Measurements from ENCODE around the gene SH3GL1.
"Not testable (repeated sequence)": the region's sequence is repeated elsewhere in the genome, so short reads cannot be mapped to it uniquely, and the experiment has no call there.

The SH3GL1 gene

DNA sequence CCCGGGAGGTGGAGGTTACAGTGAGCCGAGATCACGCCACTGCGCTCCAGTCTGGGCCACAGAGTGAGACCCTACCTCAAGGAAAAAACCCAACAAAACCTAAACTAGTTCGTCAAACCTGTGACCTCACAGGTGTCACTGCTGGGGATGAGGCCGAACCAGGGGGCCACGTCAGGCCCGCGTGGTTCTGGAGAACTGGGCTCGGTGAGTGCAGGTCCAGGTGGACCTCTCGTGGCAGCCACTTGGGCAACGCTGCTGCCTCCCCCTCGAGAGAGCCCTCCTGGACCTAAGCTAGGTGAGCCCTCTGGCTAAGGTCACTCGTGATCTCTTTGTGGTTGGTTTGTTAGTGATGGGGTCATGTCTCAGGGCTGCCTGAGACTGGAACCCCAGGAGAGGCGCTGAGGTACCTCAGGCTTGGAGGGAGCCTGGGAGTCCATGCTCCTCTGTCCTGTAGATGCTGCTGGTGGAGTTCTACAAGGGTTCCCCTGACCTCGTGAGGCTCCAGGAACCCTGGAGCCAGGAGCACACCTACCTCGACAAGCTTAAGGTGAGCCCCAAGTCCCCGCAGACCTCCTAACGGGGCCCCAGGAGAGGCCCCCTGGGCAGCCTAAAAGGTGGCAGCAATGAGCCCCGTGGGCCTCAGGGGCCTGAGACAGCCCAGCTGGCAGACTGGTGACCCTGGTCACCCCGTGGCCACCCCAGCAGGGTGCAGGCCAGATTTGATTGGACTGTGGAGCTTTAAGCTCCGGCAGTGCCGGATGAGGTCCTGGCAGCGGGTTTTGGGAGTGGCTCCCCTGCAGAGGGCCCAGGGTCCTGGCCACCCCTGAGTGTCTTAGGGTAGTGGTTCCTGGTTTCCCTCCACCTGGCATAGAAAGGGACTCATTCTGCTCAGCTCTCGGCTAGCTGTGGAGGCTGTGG is 41.4 kb downstream of the SH3GL1 start:
- peaks cover 53% of the 10 kb centered on the region for H3K36me3 ChIP-seq (ENCODE audit: insufficient read depth, low read length)
- H3K9ac ChIP-seq (ENCODE audit: low read depth, low read length) = no peak overlapping the region

DNA sequence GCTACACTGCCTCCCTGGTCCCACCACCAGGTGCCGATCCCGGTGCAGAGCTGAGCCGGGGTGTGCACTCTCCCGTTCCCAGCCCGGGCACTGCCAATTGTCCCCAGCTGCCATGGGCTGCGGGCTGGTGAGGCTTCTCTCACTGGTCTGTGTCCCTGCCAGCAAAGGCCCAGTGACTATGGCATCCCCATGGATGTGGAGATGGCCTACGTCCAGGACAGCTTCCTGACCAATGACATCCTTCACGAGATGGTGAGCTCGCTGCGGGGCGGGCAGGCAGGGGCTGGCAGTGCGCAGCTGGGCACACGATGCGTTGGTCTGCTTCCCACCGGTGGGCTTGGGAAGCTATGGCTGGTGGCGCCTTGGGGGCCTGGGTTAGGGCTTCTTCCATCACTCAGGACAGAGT is 42.4 kb downstream of the SH3GL1 start:
- peaks cover 51% of the 10 kb centered on the region for H3K36me3 ChIP-seq (ENCODE audit: insufficient read depth, low read length)
- H3K4me1 ChIP-seq (ENCODE audit: insufficient read depth, low read length) = no peaks in the 10 kb centered on the region
- WGBS = 94% methylated on average over 16 of the region's 16 CpGs
- no peak overlapping the region for H3K4me3 ChIP-seq (ENCODE audit: low read length)
- H3K9me3 ChIP-seq (ENCODE audit: insufficient read depth, low read depth, low read length) = no peaks in the 10 kb centered on the region
- no peak overlapping the region for H3K9ac ChIP-seq (ENCODE audit: low read depth, low read length)
- no peak overlapping the region for H3K27ac ChIP-seq (ENCODE audit: low read depth, low read length)
- H3K27me3 ChIP-seq (ENCODE audit: insufficient read depth, low read length) = no peaks in the 10 kb centered on the region

More for the DNA sequence above, 41.4 kb downstream of the SH3GL1 start:
- 94% methylated on average over 25 of the region's 25 CpGs for WGBS
- H3K9me3 ChIP-seq (ENCODE audit: insufficient read depth, low read depth, low read length) = no peaks in the 10 kb centered on the region
- no peaks in the 10 kb centered on the region for H3K4me1 ChIP-seq (ENCODE audit: insufficient read depth, low read length)
- H3K4me3 ChIP-seq (ENCODE audit: low read length) = no peak overlapping the region
- H3K27ac ChIP-seq (ENCODE audit: low read depth, low read length) = no peak overlapping the region
- H3K27me3 ChIP-seq (ENCODE audit: insufficient read depth, low read length) = no peaks in the 10 kb centered on the region

DNA sequence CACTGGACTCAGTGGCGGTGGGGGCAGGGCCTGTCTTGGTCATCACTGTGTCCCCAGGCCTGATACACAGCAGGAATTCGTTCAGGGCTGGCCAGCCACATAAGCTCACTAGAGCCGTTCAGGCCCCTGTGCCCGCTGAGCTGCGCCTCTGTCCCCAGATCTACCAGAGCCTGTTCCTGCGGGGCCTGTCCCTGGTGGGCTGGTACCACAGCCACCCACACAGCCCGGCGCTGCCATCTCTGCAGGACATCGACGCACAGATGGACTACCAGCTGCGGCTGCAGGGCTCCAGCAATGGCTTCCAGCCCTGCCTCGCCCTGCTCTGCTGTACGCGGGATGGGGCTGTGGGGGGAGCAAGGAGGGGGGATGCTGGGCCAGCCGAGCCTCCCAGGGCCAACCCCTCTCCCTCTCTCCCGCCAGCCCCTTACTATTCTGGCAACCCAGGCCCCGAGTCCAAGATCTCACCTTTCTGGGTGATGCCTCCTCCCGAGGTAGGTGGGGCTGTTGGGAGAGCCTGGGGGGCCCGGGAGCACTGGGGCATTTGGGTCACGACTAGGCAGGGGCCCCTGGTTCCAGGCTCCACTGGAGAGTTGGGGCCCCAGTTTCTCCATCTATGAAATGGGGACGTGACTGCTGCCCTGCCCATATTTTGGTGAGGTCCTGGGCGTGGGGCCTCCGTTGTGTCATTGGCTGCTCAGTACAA is 43.1 kb downstream of the SH3GL1 start:
- no peak overlapping the region for H3K4me3 ChIP-seq (ENCODE audit: low read length)
- no peaks in the 10 kb centered on the region for H3K9me3 ChIP-seq (ENCODE audit: insufficient read depth, low read depth, low read length)
- H3K27ac ChIP-seq (ENCODE audit: low read depth, low read length) = no peak overlapping the region
- 95% methylated on average over 23 of the region's 23 CpGs for WGBS
- H3K36me3 ChIP-seq (ENCODE audit: insufficient read depth, low read length) = peaks cover 49% of the 10 kb centered on the region
- no peaks in the 10 kb centered on the region for H3K4me1 ChIP-seq (ENCODE audit: insufficient read depth, low read length)
- H3K27me3 ChIP-seq (ENCODE audit: insufficient read depth, low read length) = no peaks in the 10 kb centered on the region
- no peak overlapping the region for H3K9ac ChIP-seq (ENCODE audit: low read depth, low read length)

DNA sequence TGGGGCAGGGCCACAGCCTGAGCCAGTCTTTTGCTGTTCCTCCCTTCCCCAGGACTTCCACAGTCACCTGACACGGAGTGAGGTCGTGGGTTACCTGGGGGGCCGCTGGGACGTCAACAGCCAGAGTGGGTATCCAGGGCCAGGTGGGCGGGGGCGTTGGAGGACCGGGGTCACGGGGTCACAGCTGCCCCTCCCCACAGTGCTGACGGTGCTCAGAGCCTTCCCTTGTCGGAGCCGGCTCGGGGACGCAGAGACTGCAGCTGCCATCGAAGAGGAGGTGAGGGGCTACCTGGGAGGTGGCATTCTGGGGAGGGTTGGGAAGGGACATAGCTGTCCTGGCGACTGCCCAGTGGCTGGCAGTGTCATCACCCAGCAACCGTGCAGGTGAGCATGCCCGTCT is 45.5 kb downstream of the SH3GL1 start:
- Histone ChIP-seq H3K4me1 (ENCODE audit: insufficient read depth, low read length) (no peaks in the 10 kb centered on the region), H3K4me3 (ENCODE audit: low read length) (no peak overlapping the region), H3K9me3 (ENCODE audit: insufficient read depth, low read depth, low read length) (no peaks in the 10 kb centered on the region), H3K27ac (ENCODE audit: low read depth, low read length) (no peak overlapping the region), H3K9ac (ENCODE audit: low read depth, low read length) (no peak overlapping the region), H3K36me3 (ENCODE audit: insufficient read depth, low read length) (peaks cover 44% of the 10 kb centered on the region), H3K27me3 (ENCODE audit: insufficient read depth, low read length) (no peaks in the 10 kb centered on the region)
- WGBS = 93% methylated on average over 17 of the region's 17 CpGs

DNA sequence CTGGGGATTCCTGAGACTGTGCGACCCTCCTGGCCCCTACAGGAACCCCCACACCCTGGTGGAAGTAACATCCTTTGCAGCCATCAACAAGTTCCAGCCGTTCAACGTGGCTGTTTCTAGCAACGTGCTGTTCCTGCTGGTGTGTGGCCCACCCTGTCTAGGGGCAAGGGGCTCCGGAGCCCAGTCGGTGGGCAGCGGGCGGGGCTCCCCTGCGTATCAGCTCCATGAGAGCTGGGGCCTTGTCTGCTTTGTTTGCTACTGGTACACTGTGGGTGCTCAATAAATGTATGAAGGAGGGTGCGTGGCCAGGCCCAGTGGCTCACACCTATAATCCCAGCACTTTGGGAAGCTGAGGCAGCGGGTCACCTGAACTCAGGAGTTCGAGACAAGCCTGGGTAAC is 46.1 kb downstream of the SH3GL1 start:
- no peak overlapping the region for H3K4me3 ChIP-seq (ENCODE audit: low read length)
- no peaks in the 10 kb centered on the region for H3K9me3 ChIP-seq (ENCODE audit: insufficient read depth, low read depth, low read length)
- 94% methylated on average over 12 of the region's 12 CpGs for WGBS
- no peak overlapping the region for H3K9ac ChIP-seq (ENCODE audit: low read depth, low read length)
- H3K36me3 ChIP-seq (ENCODE audit: insufficient read depth, low read length) = peaks cover 42% of the 10 kb centered on the region
- H3K4me1 ChIP-seq (ENCODE audit: insufficient read depth, low read length) = no peaks in the 10 kb centered on the region
- H3K27ac ChIP-seq (ENCODE audit: low read depth, low read length) = no peak overlapping the region
- no peaks in the 10 kb centered on the region for H3K27me3 ChIP-seq (ENCODE audit: insufficient read depth, low read length)

DNA sequence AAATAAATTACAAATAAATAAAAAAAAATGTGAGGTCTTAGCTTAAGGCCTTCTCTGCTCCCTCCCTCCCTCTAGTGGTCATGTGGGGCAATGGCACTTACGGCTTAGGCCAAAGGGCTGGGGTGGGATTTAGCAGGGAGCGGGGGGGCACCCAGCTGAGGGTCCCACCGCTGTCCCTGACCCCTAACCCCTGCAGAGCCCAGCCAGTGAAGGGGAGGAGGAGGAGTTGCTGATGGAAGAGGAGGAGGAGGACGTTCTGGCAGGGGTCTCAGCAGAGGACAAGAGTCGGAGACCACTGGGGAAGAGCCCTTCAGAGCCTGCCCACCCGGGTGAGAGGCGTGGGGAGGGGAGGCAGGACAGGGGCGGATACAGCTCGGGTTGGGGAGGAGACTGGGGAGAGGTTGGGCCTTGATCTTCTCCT is 47.6 kb downstream of the SH3GL1 start:
- no peak overlapping the region for H3K9ac ChIP-seq (ENCODE audit: low read depth, low read length)
- H3K4me1 ChIP-seq (ENCODE audit: insufficient read depth, low read length) = no peaks in the 10 kb centered on the region
- 63% methylated on average over 8 of the region's 9 CpGs for WGBS

DNA sequence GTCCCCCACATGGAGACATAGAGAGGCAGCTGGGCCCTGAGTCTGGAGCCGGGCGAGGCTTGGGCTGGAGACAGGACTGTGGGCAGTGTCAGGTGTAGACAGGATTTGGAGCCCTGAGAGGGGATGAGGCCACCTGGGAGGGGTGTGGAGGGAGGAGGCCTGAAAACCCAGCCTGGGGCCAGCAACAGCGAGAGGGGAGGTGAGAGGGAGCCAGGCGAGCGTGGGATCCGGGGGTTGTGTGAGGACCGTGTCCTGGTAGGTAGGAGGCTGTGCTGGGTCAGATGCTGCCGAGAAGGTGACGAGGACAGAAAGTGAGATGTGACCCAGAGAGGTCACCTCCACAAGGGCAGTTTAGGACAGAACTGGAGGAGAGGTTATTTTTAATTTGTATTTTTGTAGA is 49.6 kb downstream of the SH3GL1 start:
- Histone ChIP-seq H3K36me3 (ENCODE audit: insufficient read depth, low read length) (peaks cover 44% of the 10 kb centered on the region), H3K4me1 (ENCODE audit: insufficient read depth, low read length) (no peaks in the 10 kb centered on the region), H3K27me3 (ENCODE audit: insufficient read depth, low read length) (no peaks in the 10 kb centered on the region), H3K9ac (ENCODE audit: low read depth, low read length) (no peak overlapping the region), H3K9me3 (ENCODE audit: insufficient read depth, low read depth, low read length) (no peaks in the 10 kb centered on the region), H3K27ac (ENCODE audit: low read depth, low read length) (no peak overlapping the region), H3K4me3 (ENCODE audit: low read length) (no peak overlapping the region)
- WGBS = 95% methylated on average over 9 of the region's 9 CpGs

More for the DNA sequence above, 47.6 kb downstream of the SH3GL1 start:
- no peak overlapping the region for H3K27ac ChIP-seq (ENCODE audit: low read depth, low read length)
- no peaks in the 10 kb centered on the region for H3K27me3 ChIP-seq (ENCODE audit: insufficient read depth, low read length)
- H3K4me3 ChIP-seq (ENCODE audit: low read length) = no peak overlapping the region
- no peaks in the 10 kb centered on the region for H3K9me3 ChIP-seq (ENCODE audit: insufficient read depth, low read depth, low read length)
- peaks cover 38% of the 10 kb centered on the region for H3K36me3 ChIP-seq (ENCODE audit: insufficient read depth, low read length)

DNA sequence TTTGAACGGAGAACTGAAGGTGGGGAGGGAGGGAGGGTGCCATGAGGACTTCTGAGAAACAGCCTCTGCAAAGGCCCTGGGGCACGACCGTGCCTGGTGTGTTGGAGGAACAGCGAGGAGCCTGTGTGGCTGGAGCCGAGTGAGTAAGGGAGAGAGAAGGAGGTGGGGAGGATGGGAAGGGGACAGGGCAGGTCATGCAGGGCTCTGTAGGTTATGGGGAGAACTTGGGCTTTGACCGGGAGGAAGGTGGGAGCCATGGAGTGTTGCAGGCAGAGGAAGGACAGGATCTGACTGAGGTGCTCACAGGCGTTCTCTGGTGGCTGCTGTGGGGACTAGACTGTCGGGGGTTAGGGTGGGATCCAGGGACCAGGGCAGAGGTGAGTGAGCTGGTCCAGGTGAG is 50.2 kb downstream of the SH3GL1 start:
- no peaks in the 10 kb centered on the region for H3K27me3 ChIP-seq (ENCODE audit: insufficient read depth, low read length)
- H3K27ac ChIP-seq (ENCODE audit: low read depth, low read length) = no peak overlapping the region
- WGBS = 89% methylated on average over 8 of the region's 8 CpGs
- H3K36me3 ChIP-seq (ENCODE audit: insufficient read depth, low read length) = peaks cover 48% of the 10 kb centered on the region
- no peaks in the 10 kb centered on the region for H3K9me3 ChIP-seq (ENCODE audit: insufficient read depth, low read depth, low read length)
- H3K9ac ChIP-seq (ENCODE audit: low read depth, low read length) = no peak overlapping the region
- no peak overlapping the region for H3K4me3 ChIP-seq (ENCODE audit: low read length)
- H3K4me1 ChIP-seq (ENCODE audit: insufficient read depth, low read length) = no peaks in the 10 kb centered on the region

DNA sequence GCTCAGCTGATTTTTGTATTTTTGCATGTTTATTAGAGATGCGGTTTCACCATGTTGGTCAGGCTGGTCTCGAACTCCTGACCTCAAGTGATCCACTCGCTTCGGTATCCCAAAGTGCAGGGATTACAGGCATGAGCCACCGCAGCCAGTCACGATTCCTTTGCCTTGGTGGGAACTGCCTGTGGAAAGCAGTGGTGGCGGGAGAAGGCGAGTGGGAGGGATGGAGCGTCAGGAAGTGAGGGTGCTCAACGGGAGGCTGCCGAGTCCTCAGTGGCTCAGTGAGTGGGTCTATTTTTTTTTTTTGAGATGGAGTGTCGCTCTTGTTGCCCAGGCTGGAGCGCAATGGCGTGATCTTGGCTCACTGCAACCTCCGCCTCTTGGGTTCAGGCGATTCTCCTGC is 51.1 kb downstream of the SH3GL1 start:
- H3K4me3 ChIP-seq (ENCODE audit: low read length); H3K27ac ChIP-seq (ENCODE audit: low read depth, low read length); H3K9ac ChIP-seq (ENCODE audit: low read depth, low read length); H3K27me3 ChIP-seq (ENCODE audit: insufficient read depth, low read length); H3K4me1 ChIP-seq (ENCODE audit: insufficient read depth, low read length); H3K9me3 ChIP-seq (ENCODE audit: insufficient read depth, low read depth, low read length): not testable (repeated sequence)
- peaks cover 47% of the 10 kb centered on the region for H3K36me3 ChIP-seq (ENCODE audit: insufficient read depth, low read length)
- WGBS = 93% methylated on average over 16 of the region's 16 CpGs

DNA sequence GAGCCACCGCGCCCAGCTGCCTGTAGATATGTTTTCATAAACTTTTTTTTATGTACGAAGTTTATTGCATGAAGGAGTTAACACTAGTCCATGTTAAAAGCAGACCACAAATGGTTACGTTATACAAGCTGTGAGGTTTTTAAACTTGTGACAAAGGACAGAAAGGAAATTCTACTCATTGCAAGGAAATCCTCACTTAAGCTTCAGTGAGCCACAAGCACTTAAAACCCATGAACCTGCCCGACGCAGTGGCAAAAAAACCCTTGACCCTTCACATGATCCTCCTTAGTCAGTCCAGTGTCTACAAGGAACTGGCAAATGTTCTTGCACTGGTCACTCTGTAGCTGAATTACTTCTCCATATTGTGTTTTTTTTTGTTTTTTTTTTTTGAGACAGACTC is 52.8 kb downstream of the SH3GL1 start:
- H3K36me3 ChIP-seq (ENCODE audit: insufficient read depth, low read length) = peaks cover 38% of the 10 kb centered on the region
- no peak overlapping the region for H3K27ac ChIP-seq (ENCODE audit: low read depth, low read length)
- H3K27me3 ChIP-seq (ENCODE audit: insufficient read depth, low read length) = no peaks in the 10 kb centered on the region

DNA sequence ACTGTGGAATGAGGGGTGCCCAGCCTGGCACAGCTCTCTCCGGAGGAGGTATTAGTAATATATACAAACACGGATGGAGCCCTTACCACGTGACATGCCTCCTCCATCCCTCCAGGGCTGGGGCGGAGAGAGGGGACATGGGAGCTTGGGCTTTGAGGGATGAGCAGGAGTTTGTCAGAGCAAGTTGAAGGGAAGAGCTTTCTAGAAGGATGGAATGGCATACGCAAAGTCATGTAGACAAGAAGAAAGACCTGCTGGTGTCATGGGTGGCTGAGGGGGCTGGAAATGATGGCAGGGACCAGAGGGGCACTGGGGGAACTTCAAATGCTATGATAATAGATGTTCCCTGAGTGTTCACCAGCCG is 54.3 kb downstream of the SH3GL1 start:
- H3K27ac ChIP-seq (ENCODE audit: low read depth, low read length) = no peak overlapping the region
- H3K9me3 ChIP-seq (ENCODE audit: insufficient read depth, low read depth, low read length) = no peaks in the 10 kb centered on the region
- 94% methylated on average over 6 of the region's 6 CpGs for WGBS
- no peaks in the 10 kb centered on the region for H3K27me3 ChIP-seq (ENCODE audit: insufficient read depth, low read length)
- peaks cover 36% of the 10 kb centered on the region for H3K36me3 ChIP-seq (ENCODE audit: insufficient read depth, low read length)
- H3K9ac ChIP-seq (ENCODE audit: low read depth, low read length) = no peak overlapping the region
- H3K4me1 ChIP-seq (ENCODE audit: insufficient read depth, low read length) = no peaks in the 10 kb centered on the region
- H3K4me3 ChIP-seq (ENCODE audit: low read length) = no peak overlapping the region

More for the DNA sequence above, 52.8 kb downstream of the SH3GL1 start:
- H3K9ac ChIP-seq (ENCODE audit: low read depth, low read length) = no peak overlapping the region
- H3K4me1 ChIP-seq (ENCODE audit: insufficient read depth, low read length) = no peaks in the 10 kb centered on the region
- no peaks in the 10 kb centered on the region for H3K9me3 ChIP-seq (ENCODE audit: insufficient read depth, low read depth, low read length)
- 94% methylated on average over 6 of the region's 6 CpGs for WGBS
- H3K4me3 ChIP-seq (ENCODE audit: low read length) = no peak overlapping the region

Measured in HUES64 (cell line).